ENCODE data around the gene UQCRC2.

- TF ChIP-seq EZH2 (IDR thresholded peaks at IDR 0.05) (no peak), POLR2AphosphoS5 (IDR thresholded peaks at IDR 0.05; ENCODE audit: borderline replicate concordance, low read depth, low read length) (no peak)
These were observed 33.6 kb downstream of the UQCRC2 start for GRCh38 chr16:21986692-21987246.
